Activated T-cell treated with anti-CD3 and anti-CD28 coated beads, Interleukin-2, amount 50 U/mL, for 72 hours (primary cell): ENCODE data around the gene PTMS. TPM values are rescaled to one million over a fixed set of nuclear protein-coding genes. Genes with fewer than 3 reads are reported as not detected.

Source experiments
- ATAC-seq, 2 donors: fragments of 150-1000 bp; cut with Tn5 transposase; replicated peaks in 1 of 2; 2 replicates each; pipeline ENCODE4 v1.10.0; 2021; ENCODE audit warnings: moderate library complexity in 2 of 2, mild to moderate bottlenecking in 1 of 2
- DNase-seq, 2 donors: peaks; one replicate each; pipeline ENCODE4 v3.0.0; 2021 to 2022; ENCODE audit warnings: mixed read lengths in 1 of 2
- H3K27ac Mint-ChIP-seq: one replicate; pipeline ENCODE4 v1.8.0; 2022; ENCODE audit warnings: mild to moderate bottlenecking, moderate library complexity, mixed read lengths
- H3K27me3 Mint-ChIP-seq: one replicate; pipeline ENCODE4 v1.8.0; 2022; ENCODE audit warnings: low read depth, mixed read lengths
- H3K36me3 Mint-ChIP-seq, 2 donors: one replicate each; pipeline ENCODE4 v1.8.0; 2022; ENCODE audit warnings: mixed read lengths in 2 of 2, mild to moderate bottlenecking in 1 of 2; ENCODE audit not compliant: insufficient read depth in 2 of 2
- H3K4me1 Mint-ChIP-seq: one replicate; pipeline ENCODE4 v1.8.0; 2022; ENCODE audit warnings: low read depth, mixed read lengths
- H3K4me3 Mint-ChIP-seq, 2 donors: one replicate each; pipeline ENCODE4 v1.8.0; 2022; ENCODE audit warnings: mild to moderate bottlenecking in 2 of 2, mixed read lengths in 2 of 2, moderate library complexity in 2 of 2
- H3K9me3 Mint-ChIP-seq, 2 donors: one replicate each; pipeline ENCODE4 v1.8.0; 2022; ENCODE audit warnings: mixed read lengths in 2 of 2
- total RNA-seq, 2 donors: library from RNA; stranded (reverse); gene quantifications; one replicate each; pipeline ENCODE4 v1.2.3, GENCODE V29; 2022

PTMS gene
- total RNA-seq, 2 donors from 2014 or later: 119 to 154 TPM

DNA sequence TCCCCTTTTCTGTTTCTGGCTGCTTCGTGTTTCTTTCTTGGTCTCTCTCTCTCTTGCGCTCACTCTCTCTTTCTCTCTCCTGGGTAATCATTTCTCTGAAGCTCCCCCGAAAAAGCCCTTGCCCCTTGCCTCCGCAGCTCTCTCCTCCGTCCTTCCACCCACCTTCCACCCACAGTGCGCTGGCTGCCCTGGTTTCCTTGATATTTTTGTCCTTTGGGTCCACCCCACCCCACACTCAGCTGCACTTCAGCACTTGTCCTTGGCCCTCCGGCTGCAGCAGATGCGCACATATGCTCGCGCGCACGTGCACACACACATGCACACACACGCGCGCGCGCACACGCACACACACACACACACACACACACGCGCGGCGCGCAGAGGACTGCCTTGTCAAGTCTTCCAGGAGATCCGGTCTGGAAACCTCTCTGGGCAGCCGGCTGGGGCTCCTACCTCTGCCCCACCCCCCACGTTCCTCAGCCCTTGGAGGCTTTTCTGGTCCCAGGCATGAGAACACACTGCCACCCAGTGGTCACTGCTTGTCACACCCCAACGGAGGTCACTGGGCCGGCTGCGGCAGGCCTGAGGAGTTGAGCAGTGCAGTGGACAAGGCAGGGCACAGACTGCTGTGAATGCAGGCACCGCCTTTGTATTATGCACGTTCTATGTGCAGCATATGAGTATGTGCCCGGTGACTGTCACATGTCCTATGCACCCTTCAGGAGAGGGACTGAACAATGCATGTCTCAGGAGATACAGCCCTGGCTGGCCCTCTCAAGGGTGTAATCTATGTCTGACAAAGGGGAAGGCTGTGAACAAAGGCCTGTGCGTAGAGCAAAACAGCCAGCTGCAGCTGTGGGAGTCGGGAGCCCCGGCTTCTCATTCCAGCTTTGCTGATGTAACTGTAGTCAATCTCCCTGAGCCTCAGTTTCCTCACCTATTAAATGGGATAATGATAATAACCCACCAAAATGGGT, 12.7 kb downstream of the PTMS start:
- DNase-seq (peak; percentile 92), ATAC-seq (peak; percentile 77 to 80)
- Mint-ChIP-seq H3K4me3 (peak overlapping the region; percentile 74 to 92), H3K4me1 (peaks cover 92% of the 10 kb centered on the region), H3K36me3 (peaks cover 15 to 22% of the 10 kb centered on the region in 2 donors), H3K9me3 (no peaks in the 10 kb centered on the region), H3K27ac (peak overlapping the region; percentile 42), H3K27me3 (no peaks in the 10 kb centered on the region)

DNA sequence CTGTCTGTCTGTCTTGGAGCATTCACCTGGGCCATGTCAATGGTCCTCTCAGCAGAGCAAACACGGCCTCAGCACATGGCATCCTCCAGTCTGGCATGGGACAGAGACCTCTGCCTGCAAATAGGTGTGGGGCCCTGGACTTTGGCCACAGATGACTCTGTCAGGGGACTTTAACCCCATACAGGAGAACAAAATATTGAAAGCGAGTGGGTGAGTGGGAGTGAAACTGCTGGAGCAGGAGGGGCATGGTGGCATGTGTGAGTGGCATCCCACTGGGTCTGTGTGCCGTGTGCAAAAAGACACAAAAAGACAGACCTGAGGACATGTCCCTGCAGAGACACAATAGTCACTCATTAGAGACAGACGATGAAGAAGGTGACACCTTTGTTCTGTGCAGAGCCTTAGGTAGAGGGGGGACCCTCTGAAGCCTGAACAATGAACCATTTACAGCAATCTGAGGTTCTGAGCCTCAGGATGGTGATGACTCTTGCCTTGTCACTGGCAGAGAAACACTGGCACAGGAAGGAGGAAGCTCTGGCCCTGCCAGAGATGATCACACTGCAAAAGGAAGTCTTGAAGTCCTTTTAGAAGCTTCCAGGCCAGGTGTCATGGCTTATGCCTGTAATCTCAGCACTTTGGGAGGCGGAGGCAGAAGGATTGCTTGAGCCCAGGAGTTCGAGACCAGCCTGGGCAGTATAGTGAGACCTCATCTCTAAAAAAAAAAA, 13.7 kb downstream of the PTMS start:
- no peak for DNase-seq
- Mint-ChIP-seq H3K4me3 (peak overlapping the region; percentile 74 to 92), H3K27ac (peak overlapping the region; percentile 42), H3K4me1 (peaks cover 93% of the 10 kb centered on the region), H3K9me3 (no peaks in the 10 kb centered on the region), H3K27me3 (no peaks in the 10 kb centered on the region), H3K36me3 (peaks cover 10 to 16% of the 10 kb centered on the region in 2 donors)
- ATAC-seq: peak; percentile 22 to 25

DNA sequence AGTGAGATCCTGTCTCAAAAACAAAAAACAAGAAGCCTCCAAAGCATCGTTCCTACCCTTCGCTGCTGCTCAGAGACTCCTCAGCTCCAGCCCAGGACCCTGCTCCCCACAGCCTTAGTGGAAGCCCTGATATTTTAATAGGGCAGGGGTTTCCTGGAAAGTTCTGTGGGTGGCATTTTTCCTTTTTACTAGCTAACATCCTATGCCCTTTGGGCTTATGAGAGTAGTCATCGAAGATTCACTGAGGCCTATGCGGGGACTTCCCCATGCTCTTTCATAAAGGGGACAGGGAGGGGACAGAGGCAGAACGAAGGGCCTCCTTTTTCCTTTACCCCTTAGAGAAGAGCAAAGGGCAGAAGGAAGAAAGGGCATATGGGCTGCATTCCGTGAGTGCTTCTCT, 14.4 kb downstream of the PTMS start:
- H3K27me3 Mint-ChIP-seq: no peaks in the 10 kb centered on the region
- peak; percentile 59 for ATAC-seq
- peaks cover 93% of the 10 kb centered on the region for H3K4me1 Mint-ChIP-seq

DNA sequence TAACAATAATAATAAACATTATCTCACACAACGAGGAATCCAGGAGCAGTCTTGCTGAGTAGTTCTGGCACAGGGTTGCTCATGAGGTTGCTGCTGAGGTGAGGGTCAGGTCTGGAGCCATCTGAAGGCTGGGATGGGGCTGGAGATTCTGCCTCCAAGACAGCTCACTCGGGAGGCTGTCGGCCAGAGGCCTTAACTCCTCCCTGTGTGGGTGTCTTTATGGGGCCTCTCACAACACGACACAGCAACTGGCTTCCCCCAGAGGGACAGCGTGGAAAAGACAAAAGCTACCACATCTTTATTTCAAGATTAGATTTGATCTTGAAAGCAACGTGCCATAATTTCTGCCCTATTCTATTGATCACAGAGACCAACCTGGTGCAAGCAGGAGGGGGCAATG, 16.0 kb downstream of the PTMS start:
- H3K27ac Mint-ChIP-seq: peak overlapping the region; percentile 34
- H3K27me3 Mint-ChIP-seq: no peaks in the 10 kb centered on the region
- H3K4me3 Mint-ChIP-seq: peak overlapping the region; percentile 40 to 69
- DNase-seq (no peak), ATAC-seq (no peak)
- H3K36me3 Mint-ChIP-seq: peaks cover 0 to 6% of the 10 kb centered on the region in 2 donors
- no peaks in the 10 kb centered on the region for H3K9me3 Mint-ChIP-seq
- H3K4me1 Mint-ChIP-seq: peaks cover 93% of the 10 kb centered on the region

More for the DNA sequence above, 14.4 kb downstream of the PTMS start:
- Mint-ChIP-seq H3K27ac (peak overlapping the region; percentile 87), H3K36me3 (peaks cover 6 to 11% of the 10 kb centered on the region in 2 donors), H3K4me3 (peak overlapping the region; percentile 74 to 78), H3K9me3 (no peaks in the 10 kb centered on the region)
- peak in 1 of 2 donors; percentile 62 for DNase-seq

DNA sequence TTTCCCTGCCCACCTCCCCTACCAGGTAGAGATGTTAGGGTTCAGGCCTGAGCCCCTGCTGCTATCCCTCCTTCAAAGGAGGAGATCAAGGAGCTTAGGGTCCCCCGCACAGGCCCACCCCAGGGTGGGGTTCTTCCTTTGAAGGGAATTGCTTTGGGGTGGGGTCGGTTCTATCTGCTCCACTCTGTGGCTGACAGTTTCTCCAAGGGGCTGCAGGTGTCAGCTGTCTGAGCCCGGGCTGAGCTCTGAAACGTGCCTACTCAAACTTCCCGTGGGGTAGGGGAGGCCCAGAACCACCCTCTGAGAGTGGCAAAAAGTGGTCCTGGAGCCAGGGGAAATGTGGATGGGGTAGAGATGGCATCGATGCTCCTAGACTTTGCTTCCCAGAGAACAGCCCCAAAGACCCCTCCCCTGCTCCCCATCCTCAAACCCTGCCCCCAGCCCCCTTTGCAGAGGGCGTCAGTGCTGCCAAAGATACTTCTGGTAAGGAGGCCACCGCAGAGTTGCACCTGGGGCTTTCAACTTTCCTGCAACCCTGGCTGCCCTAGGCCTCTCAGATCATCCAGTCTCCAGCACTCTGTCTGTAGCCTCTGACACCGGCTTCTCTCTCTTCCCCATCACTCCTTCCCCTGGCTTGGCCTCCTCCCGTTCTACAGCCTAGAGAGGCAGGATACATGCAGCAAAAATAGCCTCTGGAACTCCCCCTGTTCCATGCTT, 16.8 kb downstream of the PTMS start:
- Mint-ChIP-seq H3K9me3 (no peaks in the 10 kb centered on the region), H3K4me1 (peaks cover 89% of the 10 kb centered on the region), H3K27ac (no peak overlapping the region), H3K27me3 (no peaks in the 10 kb centered on the region), H3K36me3 (peaks cover 0 to 5% of the 10 kb centered on the region in 2 donors), H3K4me3 (peak overlapping the region; percentile 30 to 69)
- ATAC-seq (no peak), DNase-seq (no peak)

DNA sequence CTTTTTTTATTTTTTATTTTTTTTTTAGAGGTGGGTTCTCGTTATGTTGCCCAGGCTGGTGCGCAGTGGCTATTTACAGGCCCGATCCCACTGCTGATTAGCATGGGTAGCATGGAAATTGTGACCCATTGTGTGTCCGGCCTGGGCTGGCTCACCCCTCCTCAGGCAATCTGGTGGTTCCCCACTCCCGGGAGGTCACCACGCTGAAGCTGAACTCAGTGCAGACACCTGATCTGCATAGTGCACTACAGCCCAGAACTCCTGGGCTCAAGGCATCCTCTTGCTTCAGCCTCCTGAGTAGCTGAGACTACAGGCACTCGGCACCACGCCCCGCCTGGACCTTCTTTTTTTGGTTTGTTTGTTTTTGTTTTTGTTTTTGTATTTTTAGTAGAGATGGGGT, 17.7 kb downstream of the PTMS start:
- no peak overlapping the region for H3K27ac Mint-ChIP-seq
- H3K4me3 Mint-ChIP-seq: peak overlapping the region; percentile 38 to 69
- DNase-seq (no peak), ATAC-seq (no peak)
- H3K9me3 Mint-ChIP-seq: no peaks in the 10 kb centered on the region
- H3K4me1 Mint-ChIP-seq: peaks cover 89% of the 10 kb centered on the region
- no peaks in the 10 kb centered on the region for H3K27me3 Mint-ChIP-seq
- peaks cover 0 to under 1% of the 10 kb centered on the region in 2 donors for H3K36me3 Mint-ChIP-seq

DNA sequence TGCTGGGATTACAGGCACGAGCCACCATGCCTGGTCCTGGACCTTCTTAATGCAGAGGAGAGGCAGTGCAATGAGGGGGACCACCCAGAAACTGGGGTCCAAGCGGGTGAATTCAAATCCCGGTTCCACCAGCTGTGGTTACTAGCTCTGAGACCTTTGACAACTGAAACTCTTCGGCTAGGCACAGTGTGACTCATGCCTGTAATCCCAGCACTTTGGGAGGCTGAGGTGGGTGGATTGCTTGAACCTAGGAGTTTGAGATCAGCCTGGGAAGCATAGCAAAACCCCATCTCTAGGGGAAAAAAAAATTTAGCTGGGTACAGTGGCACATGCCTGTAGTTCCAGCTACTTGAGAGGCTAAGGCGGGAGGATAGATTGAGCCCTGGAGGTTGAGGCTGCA, 18.1 kb downstream of the PTMS start:
- no peaks in the 10 kb centered on the region for H3K9me3 Mint-ChIP-seq
- H3K27me3 Mint-ChIP-seq: no peaks in the 10 kb centered on the region
- peaks cover 89% of the 10 kb centered on the region for H3K4me1 Mint-ChIP-seq
- no peaks in the 10 kb centered on the region for H3K36me3 Mint-ChIP-seq
- ATAC-seq: no peak
- no peak overlapping the region for H3K27ac Mint-ChIP-seq
- no peak for DNase-seq
- H3K4me3 Mint-ChIP-seq: peak overlapping the region; percentile 38 to 69

DNA sequence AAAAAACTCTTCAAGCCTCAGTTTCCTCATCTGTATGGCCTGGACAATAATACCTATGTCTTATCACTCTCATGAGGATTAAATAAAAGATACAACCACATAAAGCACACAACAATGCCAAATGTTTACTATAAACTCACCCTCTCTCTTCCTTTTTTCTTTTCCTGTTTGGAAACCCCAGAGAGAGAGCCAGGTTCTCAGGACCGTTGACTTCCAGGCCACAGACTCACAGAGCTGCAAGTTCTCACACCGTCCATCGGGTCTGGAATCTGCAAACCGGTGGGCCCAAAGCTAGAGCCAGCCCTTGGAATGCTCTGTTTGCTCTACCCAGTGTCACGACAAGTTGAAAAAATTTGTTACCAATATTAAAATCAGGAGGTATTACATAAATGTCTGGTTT, 18.6 kb downstream of the PTMS start:
- no peaks in the 10 kb centered on the region for H3K27me3 Mint-ChIP-seq
- H3K36me3 Mint-ChIP-seq: peaks cover 2% of the 10 kb centered on the region in 2 donors
- no peak overlapping the region for H3K27ac Mint-ChIP-seq
- H3K9me3 Mint-ChIP-seq: no peaks in the 10 kb centered on the region
- peaks cover 89% of the 10 kb centered on the region for H3K4me1 Mint-ChIP-seq
- no peak overlapping the region for H3K4me3 Mint-ChIP-seq
- ATAC-seq (no peak), DNase-seq (no peak)

DNA sequence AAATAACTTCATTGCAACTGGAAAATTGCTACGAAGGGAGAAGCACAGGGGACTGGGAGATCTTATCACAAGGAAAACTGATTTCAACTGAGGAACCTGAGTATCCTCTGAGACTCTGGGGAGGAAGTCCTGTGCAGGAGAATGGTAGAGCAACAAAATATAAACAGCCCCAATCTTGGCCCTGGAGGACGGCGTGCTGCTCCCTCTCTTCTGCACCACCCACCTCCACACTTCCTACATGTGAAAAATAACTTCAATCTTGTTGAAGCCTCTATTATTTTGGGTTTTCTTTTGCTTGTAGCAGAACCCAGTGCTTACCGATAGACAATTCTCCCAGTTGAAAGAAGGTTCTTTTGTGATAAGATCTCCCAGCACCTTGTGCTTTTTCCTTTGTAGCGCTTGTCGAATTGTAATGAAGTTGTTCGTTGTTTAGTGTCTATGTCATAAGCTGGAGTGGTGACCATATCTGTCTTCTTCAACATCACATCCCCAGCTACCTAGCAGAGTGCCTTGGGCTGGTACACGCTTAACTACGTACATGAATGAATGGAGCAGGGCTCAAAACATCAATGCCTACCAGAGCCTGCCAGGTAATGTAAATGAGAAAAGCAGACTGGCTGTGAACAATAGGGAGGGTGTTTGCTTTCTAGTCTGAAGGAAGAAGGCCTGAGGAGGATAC, 20.4 kb downstream of the PTMS start:
- Mint-ChIP-seq H3K4me3 (peak overlapping the region; percentile 59 to 90), H3K9me3 (no peaks in the 10 kb centered on the region), H3K4me1 (peaks cover 79% of the 10 kb centered on the region), H3K27ac (peak overlapping the region; percentile 94), H3K36me3 (peaks cover 3 to 6% of the 10 kb centered on the region in 2 donors), H3K27me3 (no peaks in the 10 kb centered on the region)
- DNase-seq (no peak), ATAC-seq (peak; percentile 19 to 29)

DNA sequence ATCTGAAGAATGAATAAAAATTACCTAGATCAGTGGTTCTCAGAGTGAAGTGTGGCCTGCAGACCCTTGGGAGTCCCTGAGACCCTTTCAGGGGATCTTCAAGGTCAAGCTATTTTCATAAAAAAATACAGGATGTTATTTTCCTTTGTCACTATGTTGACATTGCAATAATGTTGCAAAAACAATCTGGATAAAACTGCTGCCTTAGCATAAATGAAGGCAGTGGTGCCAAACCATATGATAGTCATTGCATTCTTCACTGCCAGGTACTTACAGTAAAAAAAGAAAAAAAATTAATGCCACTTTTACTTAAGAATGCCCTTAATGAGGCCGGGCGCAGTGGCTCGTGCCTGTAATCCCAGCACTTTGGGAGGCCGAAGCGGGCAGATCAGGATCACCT, 21.1 kb downstream of the PTMS start:
- Mint-ChIP-seq H3K27ac (peak overlapping the region; percentile 94), H3K27me3 (no peaks in the 10 kb centered on the region), H3K4me1 (peaks cover 81% of the 10 kb centered on the region), H3K9me3 (no peaks in the 10 kb centered on the region), H3K36me3 (peaks cover 5 to 6% of the 10 kb centered on the region in 2 donors), H3K4me3 (peak overlapping the region in 1 of 2 donors; percentile 90)
- no peak for ATAC-seq
- DNase-seq: no peak

DNA sequence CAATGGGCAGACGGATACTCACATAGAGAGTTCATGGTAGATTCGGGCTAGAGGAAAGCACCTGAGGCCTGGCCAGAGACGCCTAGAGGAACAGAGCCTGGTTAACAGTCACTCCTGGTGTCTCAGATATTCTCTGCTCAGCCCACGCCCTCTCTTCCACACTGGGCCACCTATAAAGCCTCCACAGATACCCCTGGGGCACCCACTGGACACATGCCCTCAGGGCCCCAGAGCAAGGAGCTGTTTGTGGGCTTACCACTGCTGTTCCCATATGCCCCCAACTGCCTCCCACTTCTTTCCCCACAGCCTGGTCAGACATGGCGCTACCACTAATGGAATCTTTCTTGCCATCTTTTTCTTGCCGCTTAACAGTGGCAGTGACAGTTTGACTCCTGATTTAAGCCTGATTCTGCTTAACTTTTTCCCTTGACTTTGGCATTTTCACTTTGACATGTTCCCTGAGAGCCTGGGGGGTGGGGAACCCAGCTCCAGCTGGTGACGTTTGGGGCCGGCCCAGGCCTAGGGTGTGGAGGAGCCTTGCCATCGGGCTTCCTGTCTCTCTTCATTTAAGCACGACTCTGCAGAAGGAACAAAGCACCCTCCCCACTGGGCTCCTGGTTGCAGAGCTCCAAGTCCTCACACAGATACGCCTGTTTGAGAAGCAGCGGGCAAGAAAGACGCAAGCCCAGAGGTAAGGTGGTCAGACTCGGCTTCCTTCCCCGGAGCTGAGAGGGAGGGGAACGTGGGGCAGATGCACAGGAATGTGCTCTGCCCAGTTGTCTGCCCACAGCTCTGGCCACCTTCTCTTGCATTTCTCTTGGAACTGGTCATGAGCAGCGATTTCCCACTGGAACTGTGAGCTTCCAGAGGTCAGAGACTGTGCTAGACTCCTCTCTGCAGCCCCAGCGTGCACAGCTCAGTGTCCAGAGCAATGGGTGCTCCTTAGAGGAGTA, 23.1 kb downstream of the PTMS start, which contains the start of gene CD4:
Gene CD4, plus strand, starts transcription at position 557 of the 953 bp plus-strand sequence. CDS start 10,611 bp downstream, outside the sequence.
- ATAC-seq (peak; percentile 71 to 75), DNase-seq (peak; percentile 71 to 78)
- H3K27ac Mint-ChIP-seq: peak within 1 kb of the TSS; percentile 87
- H3K4me3 Mint-ChIP-seq: peak within 1 kb of the TSS; percentile 87 to 98
- H3K27me3 Mint-ChIP-seq: no peaks in the 10 kb centered on the region
- H3K4me1 Mint-ChIP-seq: peaks cover 80% of the 10 kb centered on the region
- peaks cover 6 to 11% of the 10 kb centered on the region in 2 donors for H3K36me3 Mint-ChIP-seq
- H3K9me3 Mint-ChIP-seq: no peaks in the 10 kb centered on the region
